HL-60 (cell line): ENCODE data around the gene ATG5.

ENCODE experiments used
- GABPA ChIP-seq: IDR thresholded peaks from 2 replicates; pipeline ENCODE4 v1.6.1; 2012; ENCODE audit warnings: low read depth
- POLR2AphosphoS5 ChIP-seq: IDR thresholded peaks from 2 replicates; pipeline ENCODE4 v1.6.1; 2012; ENCODE audit warnings: low read depth
- TF ChIP-seq, protein P1 (sequence below): IDR thresholded peaks from one replicate; pipeline ENCODE4 v1.5.1; 2011; ENCODE audit warnings: low read length, control low read depth, inconsistent platforms; ENCODE audit not compliant: insufficient read depth

DNA sequence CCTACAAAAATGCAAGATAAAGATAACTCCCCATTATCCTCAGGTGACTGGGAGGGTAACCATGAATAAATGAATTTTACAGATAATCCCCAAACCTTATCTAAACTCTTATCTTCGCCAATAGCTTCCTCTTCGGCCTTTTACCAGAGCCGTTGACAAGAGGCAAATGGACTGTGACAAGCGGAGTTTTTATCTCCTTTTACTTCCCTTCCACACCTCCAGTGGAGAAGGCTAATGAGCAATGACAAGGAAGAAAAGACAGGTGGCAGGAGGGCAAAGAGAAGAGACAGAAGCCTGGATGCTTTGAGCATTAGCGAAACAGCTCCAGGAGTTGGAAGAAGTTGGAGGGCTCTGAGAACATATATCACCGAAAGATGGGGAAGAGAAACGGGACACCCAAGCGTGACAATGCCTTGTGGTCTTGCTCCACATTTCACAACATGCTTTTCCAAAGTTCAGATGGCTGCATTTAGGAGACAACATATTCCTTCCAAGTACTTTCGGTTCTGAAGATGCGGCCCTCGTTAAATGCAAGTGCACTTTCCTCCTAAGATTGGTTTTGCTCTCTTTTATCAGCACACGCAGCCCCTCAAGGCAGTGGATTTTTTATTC is 170.2 kb downstream of the ATG5 start:
- TF ChIP-seq, protein P1, sequence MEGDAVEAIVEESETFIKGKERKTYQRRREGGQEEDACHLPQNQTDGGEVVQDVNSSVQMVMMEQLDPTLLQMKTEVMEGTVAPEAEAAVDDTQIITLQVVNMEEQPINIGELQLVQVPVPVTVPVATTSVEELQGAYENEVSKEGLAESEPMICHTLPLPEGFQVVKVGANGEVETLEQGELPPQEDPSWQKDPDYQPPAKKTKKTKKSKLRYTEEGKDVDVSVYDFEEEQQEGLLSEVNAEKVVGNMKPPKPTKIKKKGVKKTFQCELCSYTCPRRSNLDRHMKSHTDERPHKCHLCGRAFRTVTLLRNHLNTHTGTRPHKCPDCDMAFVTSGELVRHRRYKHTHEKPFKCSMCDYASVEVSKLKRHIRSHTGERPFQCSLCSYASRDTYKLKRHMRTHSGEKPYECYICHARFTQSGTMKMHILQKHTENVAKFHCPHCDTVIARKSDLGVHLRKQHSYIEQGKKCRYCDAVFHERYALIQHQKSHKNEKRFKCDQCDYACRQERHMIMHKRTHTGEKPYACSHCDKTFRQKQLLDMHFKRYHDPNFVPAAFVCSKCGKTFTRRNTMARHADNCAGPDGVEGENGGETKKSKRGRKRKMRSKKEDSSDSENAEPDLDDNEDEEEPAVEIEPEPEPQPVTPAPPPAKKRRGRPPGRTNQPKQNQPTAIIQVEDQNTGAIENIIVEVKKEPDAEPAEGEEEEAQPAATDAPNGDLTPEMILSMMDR: no peak
- TF ChIP-seq GABPA (no peak), POLR2AphosphoS5 (no peak)
